Kidney (tissue), 14 donors: ENCODE data around the gene CEMIP. TPM values are rescaled to one million over a fixed set of nuclear protein-coding genes. Genes with fewer than 3 reads are reported as not detected.

Source experiments
- DNase-seq, 5 donors: peaks; one replicate each; pipeline ENCODE4 v3.0.0-alpha.2; 2013 to 2020
- FAIRE-seq: peaks from 2 replicates; lab custom pipeline; 2012; peaks lifted over from hg19 to GRCh38; lab: Jason Lieb, UNC
- H3K27ac ChIP-seq, 2 donors: one replicate each; pipeline ENCODE4 v1.7.0; 2013; ENCODE audit warnings: low read depth in 2 of 2, low read length in 2 of 2, inconsistent platforms in 1 of 2
- H3K27me3 ChIP-seq: one replicate; pipeline ENCODE4 v1.7.1; 2013; ENCODE audit warnings: low read length, inconsistent platforms; ENCODE audit not compliant: control insufficient read depth, insufficient read depth
- H3K36me3 ChIP-seq, 3 donors: one replicate each; pipeline versions ENCODE4 v1.7.0 to v1.7.1; 2013; ENCODE audit warnings: low read length in 3 of 3, control low read depth in 1 of 3, inconsistent platforms in 1 of 3; ENCODE audit not compliant: insufficient read depth in 3 of 3, control insufficient read depth in 2 of 3
- H3K4me1 ChIP-seq, 3 donors: one replicate each; pipeline versions ENCODE4 v1.7.0 to v1.7.1; 2013; ENCODE audit warnings: low read length in 3 of 3, inconsistent platforms in 1 of 3, low read depth in 1 of 3; ENCODE audit not compliant: control insufficient read depth in 2 of 3, insufficient read depth in 2 of 3
- H3K4me3 ChIP-seq, 3 donors: one replicate each; pipeline versions ENCODE4 v1.7.0 to v1.8.1; 2013; ENCODE audit warnings: low read length in 3 of 3, control low read depth in 1 of 3, inconsistent platforms in 1 of 3
- H3K9ac ChIP-seq, 3 donors: one replicate each; pipeline versions ENCODE4 v1.7.0 to v1.7.1; 2013; ENCODE audit warnings: low read length in 3 of 3, control low read depth in 1 of 3, inconsistent platforms in 1 of 3
- H3K9me3 ChIP-seq, 3 donors: one replicate each; pipeline versions ENCODE4 v1.7.0 to v1.7.1; 2013; ENCODE audit warnings: low read length in 3 of 3, control low read depth in 1 of 3, inconsistent platforms in 1 of 3; ENCODE audit not compliant: control insufficient read depth in 2 of 3, insufficient read depth in 1 of 3
- CTCF ChIP-seq: IDR thresholded peaks from 3 replicates; pipeline ENCODE4 v1.5.1; 2012; ENCODE audit warnings: mild to moderate bottlenecking, moderate library complexity, borderline replicate concordance; ENCODE audit not compliant: insufficient read depth; ENCODE audit errors: extremely low read depth
- intact Hi-C: fragments of 100-400 bp; cut with DNase I; formaldehyde crosslinking; loops from one replicate; pipeline ENCODE4 v1.11.1; 2022
- polyA plus RNA-seq: library from polyadenylated mRNA; stranded (reverse); fragments of 350-450 nt; fragmentation: Illumina TruSeq; extraction: RNeasy Lipid Tissue Mini Kit (QIAGEN cat#74804); gene quantifications from one replicate; pipeline ENCODE4 v1.2.3, GENCODE V29; 2014; ENCODE audit warnings: low read depth, low replicate concordance; ENCODE audit not compliant: insufficient read depth
- total RNA-seq: library from RNA; stranded (reverse); fragmentation: NEBNext Ultra II Directional; extraction: Animal tissue kit (Norgen Biotek cat#: 25700); gene quantifications from one replicate; pipeline ENCODE4 v1.2.1, GENCODE V29; 2021
- donor health status: control.
- donor health status: control.
- donor health status: control.
- donor health status: control.
- donor health status: control.
- donor health status: DM: yes; HTN: yes; CAD: no.
- donor health status: Normal renal cell carcinoma (clear cell type).

Gene CEMIP
- total and polyA plus RNA-seq, 2 donors from 2014 or later, result 0.11 to 0.57 TPM

GRCh38 chr15:80892414-80892813 is 113.2 kb downstream of the CEMIP start:
- no peak for DNase-seq
- Histone ChIP-seq H3K4me3 (no peak overlapping the region), H3K36me3 (no peaks in the 10 kb centered on the region), H3K4me1 (no peaks in the 10 kb centered on the region), H3K9me3 (peaks cover 0 to 8% (median 0%) of the 10 kb centered on the region in 3 donors), H3K27ac (no peak overlapping the region), H3K9ac (no peak overlapping the region), H3K27me3 (no peaks in the 10 kb centered on the region)
- FAIRE-seq, result no peak
- TF ChIP-seq CTCF, result no peak
- intact Hi-C loops, result no loop called here

- intact Hi-C loops, result no loop called here
- H3K36me3 ChIP-seq, result no peaks in the 10 kb centered on the region
- no peak overlapping the region for H3K9ac ChIP-seq
- H3K27ac ChIP-seq, result no peak overlapping the region
- no peaks in the 10 kb centered on the region for H3K4me1 ChIP-seq
- H3K27me3 ChIP-seq, result no peaks in the 10 kb centered on the region
- peaks cover 0 to 8% (median 0%) of the 10 kb centered on the region in 3 donors for H3K9me3 ChIP-seq
- no peak for TF ChIP-seq CTCF
- DNase-seq (no peak), FAIRE-seq (no peak)
- no peak overlapping the region for H3K4me3 ChIP-seq
Observed at GRCh38 chr15:80893777-80894176, 114.6 kb downstream of the CEMIP start.

DNA sequence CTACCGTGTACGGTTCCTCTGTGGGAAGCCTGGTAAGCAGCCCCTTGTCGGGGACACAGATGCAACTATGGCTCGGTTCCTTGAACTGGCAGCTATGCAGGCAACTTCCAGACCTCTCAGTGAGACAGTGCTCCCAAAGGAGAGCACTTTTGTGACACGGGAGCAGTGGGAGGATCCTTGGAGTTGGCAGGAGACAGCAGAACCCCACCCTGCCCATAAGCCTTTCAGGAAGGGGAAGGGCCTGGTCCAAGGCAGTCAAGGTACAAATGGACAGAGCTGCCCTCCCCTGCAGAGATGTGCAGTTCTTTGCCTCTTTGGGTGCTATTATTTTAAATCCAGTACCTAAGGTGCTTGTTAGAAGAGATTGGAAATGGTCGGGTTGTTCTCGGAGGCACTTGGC is 115.9 kb downstream of the CEMIP start:
- no peak for FAIRE-seq
- Histone ChIP-seq H3K4me1 (no peaks in the 10 kb centered on the region), H3K9ac (no peak overlapping the region), H3K36me3 (no peaks in the 10 kb centered on the region), H3K4me3 (no peak overlapping the region), H3K27me3 (no peaks in the 10 kb centered on the region), H3K9me3 (peaks cover 0 to 8% (median 0%) of the 10 kb centered on the region in 3 donors), H3K27ac (no peak overlapping the region)
- DNase-seq, result no peak
- no peak for TF ChIP-seq CTCF
- intact Hi-C loops, result no loop called here

GRCh38 chr15:80895965-80896364 is 116.8 kb downstream of the CEMIP start:
- FAIRE-seq, result no peak
- Histone ChIP-seq H3K27me3 (no peaks in the 10 kb centered on the region), H3K4me1 (no peaks in the 10 kb centered on the region), H3K4me3 (no peak overlapping the region), H3K36me3 (no peaks in the 10 kb centered on the region), H3K27ac (no peak overlapping the region), H3K9me3 (peaks cover 0 to 8% (median 0%) of the 10 kb centered on the region in 3 donors), H3K9ac (no peak overlapping the region)
- DNase-seq, result no peak
- intact Hi-C loops, result no loop called here
- TF ChIP-seq CTCF, result no peak
